IMR-90 (cell line): Measurements from ENCODE around the gene PPFIA1.

ENCODE experiments used
- CEBPB ChIP-seq: IDR thresholded peaks from 2 replicates; pipeline ENCODE4 v1.6.1; 2012; ENCODE audit warnings: low read depth, low read length, improper control_type of control experiment
- MAFK ChIP-seq: IDR thresholded peaks from 2 replicates; pipeline ENCODE4 v1.6.1; 2012; ENCODE audit warnings: low read depth, low read length, improper control_type of control experiment
- MAZ ChIP-seq: IDR thresholded peaks from 2 replicates; pipeline ENCODE4 v1.6.1; 2012; ENCODE audit warnings: low read depth, mild to moderate bottlenecking, low read length, improper control_type of control experiment, moderate library complexity, borderline replicate concordance
- MXI1 ChIP-seq: IDR thresholded peaks from 2 replicates; pipeline ENCODE4 v1.6.1; 2012; ENCODE audit warnings: low read depth, mild to moderate bottlenecking, low read length, moderate library complexity, borderline replicate concordance
- RAD21 ChIP-seq: IDR thresholded peaks from 2 replicates; pipeline ENCODE4 v1.6.1; 2012; ENCODE audit warnings: low read length, improper control_type of control experiment
- RCOR1 ChIP-seq: IDR thresholded peaks from 2 replicates; pipeline ENCODE4 v1.6.1; 2012; ENCODE audit warnings: mild to moderate bottlenecking, low read length, improper control_type of control experiment; ENCODE audit not compliant: insufficient replicate concordance
- RFX5 ChIP-seq: IDR thresholded peaks from 2 replicates; pipeline ENCODE4 v1.8.0; 2012; ENCODE audit warnings: low read depth, mild to moderate bottlenecking, low read length, moderate library complexity
- SMC3 ChIP-seq: fragments of 150-350 bp; IDR thresholded peaks from 2 replicates; pipeline ENCODE4 v1.6.1; 2016; ENCODE audit warnings: low read depth, mild to moderate bottlenecking, antibody characterized with exemption, low read length, moderate library complexity
- TF ChIP-seq, protein P1 (sequence below): fragments of 150-350 bp; IDR thresholded peaks from 2 replicates; pipeline ENCODE4 v1.6.1; 2016; ENCODE audit warnings: low read depth, mild to moderate bottlenecking, low read length, moderate library complexity, borderline replicate concordance
- TF ChIP-seq, protein P2 (sequence below): conservative IDR thresholded peaks from 2 replicates; pipeline ENCODE4 v1.5.1; 2012; ENCODE audit warnings: mild to moderate bottlenecking, low read depth, low read length, improper control_type of control experiment

DNA sequence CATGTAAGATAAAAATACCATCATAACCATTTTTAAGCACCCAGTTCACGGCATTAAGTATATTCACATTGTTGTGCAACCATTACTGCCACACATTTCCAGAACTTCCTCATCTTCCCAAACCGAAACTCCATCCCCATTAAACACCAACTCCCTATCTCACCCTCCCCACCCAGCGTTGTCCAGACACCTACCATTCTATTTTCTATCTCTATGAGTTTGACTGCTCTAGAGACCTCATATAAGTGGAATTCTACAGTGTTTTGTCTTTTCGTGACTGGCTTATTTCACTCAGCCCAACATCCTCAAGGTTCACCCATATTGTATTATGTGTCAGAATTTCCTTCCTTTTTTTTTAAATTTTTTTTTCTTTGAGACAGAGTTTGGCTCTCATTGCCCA is 45.2 kb downstream of the PPFIA1 start:
- TF ChIP-seq, protein P1, sequence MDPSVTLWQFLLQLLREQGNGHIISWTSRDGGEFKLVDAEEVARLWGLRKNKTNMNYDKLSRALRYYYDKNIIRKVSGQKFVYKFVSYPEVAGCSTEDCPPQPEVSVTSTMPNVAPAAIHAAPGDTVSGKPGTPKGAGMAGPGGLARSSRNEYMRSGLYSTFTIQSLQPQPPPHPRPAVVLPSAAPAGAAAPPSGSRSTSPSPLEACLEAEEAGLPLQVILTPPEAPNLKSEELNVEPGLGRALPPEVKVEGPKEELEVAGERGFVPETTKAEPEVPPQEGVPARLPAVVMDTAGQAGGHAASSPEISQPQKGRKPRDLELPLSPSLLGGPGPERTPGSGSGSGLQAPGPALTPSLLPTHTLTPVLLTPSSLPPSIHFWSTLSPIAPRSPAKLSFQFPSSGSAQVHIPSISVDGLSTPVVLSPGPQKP: no peak
- TF ChIP-seq, protein P2, sequence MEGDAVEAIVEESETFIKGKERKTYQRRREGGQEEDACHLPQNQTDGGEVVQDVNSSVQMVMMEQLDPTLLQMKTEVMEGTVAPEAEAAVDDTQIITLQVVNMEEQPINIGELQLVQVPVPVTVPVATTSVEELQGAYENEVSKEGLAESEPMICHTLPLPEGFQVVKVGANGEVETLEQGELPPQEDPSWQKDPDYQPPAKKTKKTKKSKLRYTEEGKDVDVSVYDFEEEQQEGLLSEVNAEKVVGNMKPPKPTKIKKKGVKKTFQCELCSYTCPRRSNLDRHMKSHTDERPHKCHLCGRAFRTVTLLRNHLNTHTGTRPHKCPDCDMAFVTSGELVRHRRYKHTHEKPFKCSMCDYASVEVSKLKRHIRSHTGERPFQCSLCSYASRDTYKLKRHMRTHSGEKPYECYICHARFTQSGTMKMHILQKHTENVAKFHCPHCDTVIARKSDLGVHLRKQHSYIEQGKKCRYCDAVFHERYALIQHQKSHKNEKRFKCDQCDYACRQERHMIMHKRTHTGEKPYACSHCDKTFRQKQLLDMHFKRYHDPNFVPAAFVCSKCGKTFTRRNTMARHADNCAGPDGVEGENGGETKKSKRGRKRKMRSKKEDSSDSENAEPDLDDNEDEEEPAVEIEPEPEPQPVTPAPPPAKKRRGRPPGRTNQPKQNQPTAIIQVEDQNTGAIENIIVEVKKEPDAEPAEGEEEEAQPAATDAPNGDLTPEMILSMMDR: no peak
- no peak for TF ChIP-seq CEBPB
- TF ChIP-seq MXI1: no peak
- no peak for TF ChIP-seq RCOR1
- TF ChIP-seq RAD21: no peak
- TF ChIP-seq MAZ: no peak
- TF ChIP-seq MAFK: no peak
- no peak for TF ChIP-seq SMC3
- no peak for TF ChIP-seq RFX5
